ENCODE measurements around the gene MRPS9. TPM values are rescaled to one million over a fixed set of nuclear protein-coding genes. Genes with fewer than 3 reads are reported as not detected.

Gene MRPS9
- polyA plus RNA-seq, 1 donor from 2014 or later, result 43.5 TPM

DNA sequence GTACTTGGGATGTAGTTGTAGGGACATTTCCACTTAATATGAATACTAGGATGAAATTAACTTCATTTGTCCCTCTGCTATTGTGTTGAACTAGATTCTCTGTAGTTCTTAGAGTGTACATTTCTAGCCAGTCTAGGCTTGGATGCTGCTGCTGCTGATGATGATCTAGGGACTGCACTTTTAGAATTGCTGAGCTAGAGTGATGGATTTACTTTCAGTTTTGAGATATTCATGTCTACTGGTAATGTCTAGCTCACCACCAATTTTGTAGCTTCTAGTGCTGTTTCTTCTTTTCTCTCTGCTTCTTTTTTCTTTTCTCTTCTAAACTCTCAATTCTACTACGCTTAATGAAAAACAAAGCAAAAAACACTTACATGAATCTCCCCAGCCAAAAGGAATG, 49.4 kb downstream of the MRPS9 start:
- Histone ChIP-seq H3K9me3 (ENCODE audit: low read length) (no peaks in the 10 kb centered on the region), H3K9me2 (ENCODE audit: insufficient read depth, low read length) (no peaks in the 10 kb centered on the region), H3K36me3 (ENCODE audit: insufficient read depth, low read length) (no peaks in the 10 kb centered on the region), H3K9ac (ENCODE audit: low read length) (no peak overlapping the region), H3K27ac (ENCODE audit: low read length) (no peak overlapping the region), H4K20me1 (ENCODE audit: insufficient read depth) (no peaks in the 10 kb centered on the region), H3K27me3 (ENCODE audit: insufficient read depth, low read depth, low read length) (no peaks in the 10 kb centered on the region), H3K79me2 (replicated peaks; ENCODE audit: insufficient read depth, low read length) (no peaks in the 10 kb centered on the region), H3K4me2 (ENCODE audit: low read length) (no peak overlapping the region), H3K4me3 (ENCODE audit: low read length) (no peak overlapping the region), H3F3A (ENCODE audit: insufficient read depth, low read length, poor library complexity, severe bottlenecking) (peaks cover 4% of the 10 kb centered on the region), H2AFZ (ENCODE audit: low read depth, low read length) (no peak overlapping the region)
- TF ChIP-seq EZH2 (IDR thresholded peaks at IDR 0.05; ENCODE audit: borderline replicate concordance, insufficient read depth, low read length, poor library complexity, severe bottlenecking) (no peak), POLR2AphosphoS5 (IDR thresholded peaks at IDR 0.05) (no peak), RAD21 (conservative IDR thresholded peaks at IDR 0.05) (no peak), TAF1 (IDR thresholded peaks at IDR 0.05; ENCODE audit: low read depth) (no peak), SMC3 (conservative IDR thresholded peaks at IDR 0.05; ENCODE audit: poor library complexity) (no peak), EP300 (conservative IDR thresholded peaks at IDR 0.05; ENCODE audit: poor library complexity, severe bottlenecking) (no peak), MXI1 (conservative IDR thresholded peaks at IDR 0.05; ENCODE audit: poor library complexity, severe bottlenecking) (no peak)
- TF ChIP-seq, protein P1, sequence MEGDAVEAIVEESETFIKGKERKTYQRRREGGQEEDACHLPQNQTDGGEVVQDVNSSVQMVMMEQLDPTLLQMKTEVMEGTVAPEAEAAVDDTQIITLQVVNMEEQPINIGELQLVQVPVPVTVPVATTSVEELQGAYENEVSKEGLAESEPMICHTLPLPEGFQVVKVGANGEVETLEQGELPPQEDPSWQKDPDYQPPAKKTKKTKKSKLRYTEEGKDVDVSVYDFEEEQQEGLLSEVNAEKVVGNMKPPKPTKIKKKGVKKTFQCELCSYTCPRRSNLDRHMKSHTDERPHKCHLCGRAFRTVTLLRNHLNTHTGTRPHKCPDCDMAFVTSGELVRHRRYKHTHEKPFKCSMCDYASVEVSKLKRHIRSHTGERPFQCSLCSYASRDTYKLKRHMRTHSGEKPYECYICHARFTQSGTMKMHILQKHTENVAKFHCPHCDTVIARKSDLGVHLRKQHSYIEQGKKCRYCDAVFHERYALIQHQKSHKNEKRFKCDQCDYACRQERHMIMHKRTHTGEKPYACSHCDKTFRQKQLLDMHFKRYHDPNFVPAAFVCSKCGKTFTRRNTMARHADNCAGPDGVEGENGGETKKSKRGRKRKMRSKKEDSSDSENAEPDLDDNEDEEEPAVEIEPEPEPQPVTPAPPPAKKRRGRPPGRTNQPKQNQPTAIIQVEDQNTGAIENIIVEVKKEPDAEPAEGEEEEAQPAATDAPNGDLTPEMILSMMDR (IDR thresholded peaks at IDR 0.05; ENCODE audit: poor library complexity, severe bottlenecking), result no peak

GRCh38 chr2:105090091-105090490, 52.2 kb downstream of the MRPS9 start:
- Histone ChIP-seq H3K4me2 (ENCODE audit: low read length) (no peak overlapping the region), H3K79me2 (replicated peaks; ENCODE audit: insufficient read depth, low read length) (no peaks in the 10 kb centered on the region), H3K4me3 (ENCODE audit: low read length) (no peak overlapping the region), H3K36me3 (ENCODE audit: insufficient read depth, low read length) (no peaks in the 10 kb centered on the region), H3K27ac (ENCODE audit: low read length) (no peak overlapping the region), H3K9ac (ENCODE audit: low read length) (no peak overlapping the region), H4K20me1 (ENCODE audit: insufficient read depth) (no peaks in the 10 kb centered on the region), H2AFZ (ENCODE audit: low read depth, low read length) (no peak overlapping the region), H3F3A (ENCODE audit: insufficient read depth, low read length, poor library complexity, severe bottlenecking) (no peaks in the 10 kb centered on the region), H3K9me3 (ENCODE audit: low read length) (no peaks in the 10 kb centered on the region), H3K27me3 (ENCODE audit: insufficient read depth, low read depth, low read length) (no peaks in the 10 kb centered on the region), H3K9me2 (ENCODE audit: insufficient read depth, low read length) (no peaks in the 10 kb centered on the region)
- no peak for TF ChIP-seq EP300 (conservative IDR thresholded peaks at IDR 0.05; ENCODE audit: poor library complexity, severe bottlenecking)
- TF ChIP-seq POLR2AphosphoS5 (IDR thresholded peaks at IDR 0.05), result no peak
- TF ChIP-seq, protein P1 (IDR thresholded peaks at IDR 0.05; ENCODE audit: poor library complexity, severe bottlenecking), result no peak
- TF ChIP-seq REST (IDR thresholded peaks at IDR 0.05; ENCODE audit: borderline replicate concordance), result no peak
- TF ChIP-seq SMC3 (conservative IDR thresholded peaks at IDR 0.05; ENCODE audit: poor library complexity), result no peak
- TF ChIP-seq RAD21 (conservative IDR thresholded peaks at IDR 0.05), result no peak
- no peak for TF ChIP-seq EZH2 (IDR thresholded peaks at IDR 0.05; ENCODE audit: borderline replicate concordance, insufficient read depth, low read length, poor library complexity, severe bottlenecking)
- no peak for TF ChIP-seq TAF1 (IDR thresholded peaks at IDR 0.05; ENCODE audit: low read depth)
- no peak for TF ChIP-seq MXI1 (conservative IDR thresholded peaks at IDR 0.05; ENCODE audit: poor library complexity, severe bottlenecking)

Data from neural cell (in vitro differentiated cells).